ENCODE measurements around the gene TTC12. TPM values are rescaled to one million over a fixed set of nuclear protein-coding genes. Genes with fewer than 3 reads are reported as not detected.

The TTC12 gene
- total and polyA plus RNA-seq, 2 of the 4 experiments (the other 2 are of a cell fraction), result 10.0 to 14.7 TPM

DNA sequence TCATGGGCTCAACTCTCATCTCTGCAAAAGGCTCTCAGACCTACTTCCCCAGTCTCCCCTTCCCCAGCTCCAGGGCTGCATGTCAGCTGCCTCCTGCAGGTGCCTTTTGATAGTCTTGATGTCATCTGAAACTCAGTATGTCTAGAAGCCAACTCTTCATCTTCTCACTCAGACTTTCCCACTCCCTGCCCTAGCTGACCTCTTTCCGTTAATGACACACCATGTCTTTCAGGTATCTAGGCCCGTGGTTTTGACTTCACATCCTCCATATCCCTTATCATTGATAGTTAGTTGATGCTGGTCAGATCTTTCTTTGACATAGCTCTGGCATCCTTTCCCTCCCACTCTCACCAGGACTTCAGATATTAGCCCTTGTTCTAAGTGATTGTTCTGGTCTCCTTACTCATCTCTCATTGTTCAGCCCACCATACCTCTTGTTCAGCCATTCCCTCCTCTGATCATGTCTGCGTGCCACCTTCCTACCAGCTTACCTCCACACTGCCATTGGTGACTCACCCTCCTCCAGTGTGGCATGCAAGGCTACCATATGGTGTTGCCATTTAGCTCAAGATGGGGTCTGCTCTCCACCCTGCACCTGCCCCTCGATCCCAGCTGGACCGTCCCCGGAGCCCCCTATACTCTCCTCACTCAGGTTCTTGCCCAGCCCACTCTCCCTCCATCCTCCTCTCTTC is 18.4 kb downstream of the TTC12 start:
- H2AK9ac ChIP-seq (replicated peaks; ENCODE audit: low read depth, low read length, poor library complexity), result no peak overlapping the region
- H3K27me3 ChIP-seq (ENCODE audit: control insufficient read depth, insufficient read depth, low read length), result no peaks in the 10 kb centered on the region
- no peak overlapping the region for H2AK5ac ChIP-seq (ENCODE audit: low read depth, low read length)
- H3K18ac ChIP-seq (ENCODE audit: low read depth, low read length), result no peak overlapping the region
- H3K9me3 ChIP-seq (ENCODE audit: control insufficient read depth, insufficient read depth, low read length), result no peaks in the 10 kb centered on the region
- H3K56ac ChIP-seq (ENCODE audit: extremely low read depth, insufficient read depth, low read length), result no peak overlapping the region
- H3K79me1 ChIP-seq (ENCODE audit: low read depth in 1 of 2, low read length in 2 of 2), result no peaks in the 10 kb centered on the region
- ChIA-PET CTCF (no interaction called here), POLR2A (ENCODE audit: unreplicated experiment) (no interaction called here)
- ATAC-seq (ENCODE audit: low read depth), result no peak
- H3K4me1 ChIP-seq (ENCODE audit: control insufficient read depth, insufficient read depth, low read length), result no peaks in the 10 kb centered on the region
- no peak for TF ChIP-seq NFE2L2 (IDR thresholded peaks at IDR 0.05; ENCODE audit: low read depth, low read length)
- TF ChIP-seq, protein P1, sequence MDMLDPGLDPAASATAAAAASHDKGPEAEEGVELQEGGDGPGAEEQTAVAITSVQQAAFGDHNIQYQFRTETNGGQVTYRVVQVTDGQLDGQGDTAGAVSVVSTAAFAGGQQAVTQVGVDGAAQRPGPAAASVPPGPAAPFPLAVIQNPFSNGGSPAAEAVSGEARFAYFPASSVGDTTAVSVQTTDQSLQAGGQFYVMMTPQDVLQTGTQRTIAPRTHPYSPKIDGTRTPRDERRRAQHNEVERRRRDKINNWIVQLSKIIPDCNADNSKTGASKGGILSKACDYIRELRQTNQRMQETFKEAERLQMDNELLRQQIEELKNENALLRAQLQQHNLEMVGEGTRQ (IDR thresholded peaks at IDR 0.05; ENCODE audit: low read depth, low read length), result no peak
- no peak for TF ChIP-seq MAZ (IDR thresholded peaks at IDR 0.05; ENCODE audit: borderline replicate concordance, low read depth, low read length)
- TF ChIP-seq, protein P2, sequence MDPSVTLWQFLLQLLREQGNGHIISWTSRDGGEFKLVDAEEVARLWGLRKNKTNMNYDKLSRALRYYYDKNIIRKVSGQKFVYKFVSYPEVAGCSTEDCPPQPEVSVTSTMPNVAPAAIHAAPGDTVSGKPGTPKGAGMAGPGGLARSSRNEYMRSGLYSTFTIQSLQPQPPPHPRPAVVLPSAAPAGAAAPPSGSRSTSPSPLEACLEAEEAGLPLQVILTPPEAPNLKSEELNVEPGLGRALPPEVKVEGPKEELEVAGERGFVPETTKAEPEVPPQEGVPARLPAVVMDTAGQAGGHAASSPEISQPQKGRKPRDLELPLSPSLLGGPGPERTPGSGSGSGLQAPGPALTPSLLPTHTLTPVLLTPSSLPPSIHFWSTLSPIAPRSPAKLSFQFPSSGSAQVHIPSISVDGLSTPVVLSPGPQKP (IDR thresholded peaks at IDR 0.05; ENCODE audit: borderline replicate concordance, low read depth, low read length), result no peak
- no peak for TF ChIP-seq RAD21 (IDR thresholded peaks at IDR 0.05; ENCODE audit: low read length)
- no peak for TF ChIP-seq FOS (IDR thresholded peaks at IDR 0.05; ENCODE audit: low read depth, low read length)
- TF ChIP-seq RCOR1 (IDR thresholded peaks at IDR 0.05; ENCODE audit: insufficient replicate concordance, low read length), result no peak
- no peak for TF ChIP-seq RFX5 (IDR thresholded peaks at IDR 0.05; ENCODE audit: low read depth, low read length)
- TF ChIP-seq SMC3 (IDR thresholded peaks at IDR 0.05; ENCODE audit: low read depth, low read length), result no peak
- TF ChIP-seq POLR2A (IDR thresholded peaks at IDR 0.05; ENCODE audit: low read depth, low read length), result no peak
- no peak for TF ChIP-seq CEBPB (IDR thresholded peaks at IDR 0.05; ENCODE audit: low read depth, low read length)
- TF ChIP-seq MAFK (IDR thresholded peaks at IDR 0.05; ENCODE audit: low read depth, low read length), result no peak
- TF ChIP-seq CHD1 (IDR thresholded peaks at IDR 0.05; ENCODE audit: low read depth, low read length), result no peak
- TF ChIP-seq MXI1 (IDR thresholded peaks at IDR 0.05; ENCODE audit: borderline replicate concordance, low read depth, low read length), result no peak
- H3K9ac ChIP-seq (ENCODE audit: low read depth, low read length), result no peak overlapping the region
- no peak overlapping the region for H3K4ac ChIP-seq (ENCODE audit: low read depth, low read length)
- peaks cover 3% of the 10 kb centered on the region; the same call in 1 of the 2 replicates for H3K9me1 ChIP-seq (ENCODE audit: insufficient read depth, low read length)
- no peak overlapping the region for H2BK20ac ChIP-seq (ENCODE audit: low read depth, low read length)
- no peak overlapping the region for H3K4me2 ChIP-seq (ENCODE audit: low read depth, low read length)
- WGBS, 2 experiments (ENCODE audit: extremely low coverage in 2 of 2, insufficient read length in 1 of 2), result 93% methylated on average over 3 of the region's 6 CpGs; no CpG with 5 or more reads in 1 of the 2 experiments
- H4K91ac ChIP-seq (ENCODE audit: insufficient read depth, low read depth, low read length), result no peak overlapping the region
- intact Hi-C loops (cut with micrococcal nuclease), result no loop called here
- H4K20me1 ChIP-seq (ENCODE audit: insufficient read depth, low read length), result no peaks in the 10 kb centered on the region
- H4K5ac ChIP-seq (ENCODE audit: low read depth, low read length), result no peak overlapping the region
- BruUV-seq (replicated peaks), result no TSS peak
- dilution Hi-C loops (cut with HindIII; ENCODE audit: low sequenced_read_pairs, unreplicated experiment), result no loop called here
- no peak overlapping the region for H2BK120ac ChIP-seq (ENCODE audit: low read depth, low read length)
- H4K8ac ChIP-seq (ENCODE audit: low read depth in 2 of 2, low read length in 2 of 2), result no peak overlapping the region
- H3K36me3 ChIP-seq (ENCODE audit: control insufficient read depth, insufficient read depth, low read length), result peaks cover 11% of the 10 kb centered on the region
- no peak overlapping the region for H3K4me3 ChIP-seq (ENCODE audit: insufficient read depth, low read depth, low read length)
- in situ Hi-C loops (cut with MboI; ENCODE audit: low sequenced_read_pairs), result no loop called here
- H2BK15ac ChIP-seq (ENCODE audit: low read depth, low read length), result no peak overlapping the region
- no peak overlapping the region for H3K23ac ChIP-seq (ENCODE audit: low read depth, low read length)
- DNase-seq, result no peak
- no peak overlapping the region for H2AFZ ChIP-seq (replicated peaks; ENCODE audit: low read length, poor library complexity)
- no peak overlapping the region for H2BK5ac ChIP-seq (ENCODE audit: low read depth, low read length, poor library complexity, severe bottlenecking)
- no peak overlapping the region for H3K27ac ChIP-seq (ENCODE audit: insufficient read depth, low read length)
- H3K14ac ChIP-seq (replicated peaks; ENCODE audit: low read depth, low read length), result no peak overlapping the region

Data from IMR-90 (cell line).